WI38 (cell line): ENCODE measurements around the gene CASQ2.

Source experiments
- H3K4me3 ChIP-seq: 2 replicates; pipeline ENCODE4 v1.5.1; 2011; ENCODE audit warnings: low read depth, mild to moderate bottlenecking, control low read depth, low read length
- CTCF ChIP-seq: IDR thresholded peaks from 2 replicates; pipeline ENCODE4 v1.5.1; 2012; ENCODE audit warnings: low read depth, mild to moderate bottlenecking, control low read depth, low read length

Gene CASQ2

DNA sequence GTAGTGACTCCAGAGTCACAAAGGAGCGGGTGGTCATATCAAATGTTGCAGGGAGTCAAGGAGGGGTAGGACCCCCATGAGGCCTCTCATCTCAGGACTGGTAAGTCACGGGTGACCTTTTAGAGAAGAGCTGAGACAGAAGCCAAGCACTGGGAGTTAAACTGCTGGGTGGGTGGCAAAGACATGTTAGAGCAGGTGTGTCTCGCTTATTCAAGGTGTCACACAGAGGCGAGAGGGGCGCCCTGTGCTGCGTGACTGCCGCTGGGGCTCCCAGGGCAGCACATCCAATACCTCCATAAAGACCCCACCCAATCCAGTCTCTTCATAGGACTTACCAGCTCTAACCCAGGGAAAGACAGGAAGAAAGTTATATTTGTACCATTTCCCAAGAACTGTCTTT lies 15.2 kb downstream of the CASQ2 start:
- no peak overlapping the region for H3K4me3 ChIP-seq
- TF ChIP-seq CTCF: no peak

DNA sequence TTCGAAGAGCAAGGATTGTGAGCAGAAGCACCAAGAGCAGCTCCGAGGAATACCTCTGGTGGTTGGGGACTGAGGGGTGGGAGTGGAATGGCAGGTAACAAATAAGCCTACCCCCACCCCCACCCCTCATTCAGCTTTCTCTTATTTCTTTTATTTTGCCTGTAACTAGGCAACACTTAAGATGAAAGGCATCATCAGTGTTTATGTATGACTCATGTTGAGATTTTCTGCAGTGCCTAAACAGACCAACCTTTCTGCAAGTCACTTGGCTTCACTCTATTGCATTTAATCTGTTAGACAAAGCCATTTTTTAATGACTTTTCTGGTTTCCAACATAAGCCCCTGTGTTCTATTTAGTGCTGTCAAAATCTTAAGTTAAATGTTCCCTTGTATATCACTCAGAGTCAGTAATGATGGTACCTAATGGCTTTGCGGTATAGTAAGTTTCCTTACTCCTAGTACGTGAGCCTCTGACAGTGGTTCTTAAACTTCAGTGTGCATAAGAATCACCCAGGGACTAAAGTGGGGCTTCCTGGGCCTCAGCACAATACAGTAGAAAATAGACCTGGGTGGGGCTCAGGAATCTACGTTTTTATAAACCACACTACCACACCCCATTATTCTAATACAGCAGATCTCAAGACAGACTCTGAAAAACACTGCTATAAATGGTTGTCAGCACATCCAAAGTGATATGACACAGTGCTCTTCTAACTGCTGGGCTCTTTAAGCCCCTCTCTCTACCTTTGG lies 19.9 kb downstream of the CASQ2 start:
- H3K4me3 ChIP-seq: no peak overlapping the region

DNA sequence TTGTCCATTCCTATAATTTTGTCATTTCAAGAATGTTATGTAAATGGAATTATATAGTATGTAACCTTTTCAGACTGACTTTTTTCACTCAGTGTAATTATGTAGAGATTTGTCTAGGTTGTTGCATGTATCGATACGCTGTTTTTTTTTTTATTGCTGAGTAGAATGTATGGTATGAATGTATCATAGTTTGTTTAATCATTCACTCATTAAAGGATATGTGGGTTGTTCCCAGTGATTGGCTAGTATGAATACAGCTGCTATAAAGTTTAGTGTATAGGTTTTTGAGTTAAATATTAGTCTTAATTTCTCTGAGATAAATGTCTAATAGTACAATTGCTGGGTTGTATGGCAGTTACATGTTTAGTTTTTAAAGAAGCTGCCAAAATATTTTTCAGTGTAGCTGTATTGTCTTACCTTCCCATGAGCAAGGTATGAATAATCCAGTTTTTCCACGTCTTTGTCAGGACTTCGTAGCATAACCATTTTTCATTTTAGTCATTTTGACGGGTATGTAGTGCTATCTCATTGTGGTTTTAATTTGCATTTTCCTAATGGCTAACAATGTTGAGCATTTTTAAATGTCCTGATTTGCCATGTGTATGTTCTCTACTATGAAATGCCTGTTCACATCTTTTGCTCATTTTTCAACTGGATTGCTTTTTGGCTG lies 22.4 kb downstream of the CASQ2 start:
- TF ChIP-seq CTCF: no peak
- H3K4me3 ChIP-seq: no peak overlapping the region

More for the DNA sequence above, 19.9 kb downstream of the CASQ2 start:
- TF ChIP-seq CTCF: no peak

- TF ChIP-seq CTCF: no peak
- H3K4me3 ChIP-seq: no peak overlapping the region
These were observed 23.8 kb downstream of the CASQ2 start for GRCh38 chr1:115744646-115745275.

- TF ChIP-seq CTCF: no peak
- no peak overlapping the region for H3K4me3 ChIP-seq
These were observed 27.7 kb downstream of the CASQ2 start for GRCh38 chr1:115740811-115741210.

GRCh38 chr1:115732316-115732715 lies 36.2 kb downstream of the CASQ2 start:
- no peak for TF ChIP-seq CTCF
- H3K4me3 ChIP-seq: no peak overlapping the region

GRCh38 chr1:115729756-115730155 lies 38.8 kb downstream of the CASQ2 start:
- no peak for TF ChIP-seq CTCF

More at GRCh38 chr1:115729756-115730155, 38.8 kb downstream of the CASQ2 start:
- no peak overlapping the region for H3K4me3 ChIP-seq
